Urinary bladder (tissue), 4 donors: Measurements from ENCODE around the gene CDKN1C. TPM values are rescaled to one million over a fixed set of nuclear protein-coding genes. Genes with fewer than 3 reads are reported as not detected.

Experiments
- DNase-seq: peaks from one replicate; pipeline ENCODE4 v3.0.0-alpha.2; 2015; ENCODE audit errors: extremely low spot score
- H3K27ac ChIP-seq: one replicate; pipeline ENCODE4 v1.5.1; 2013; ENCODE audit warnings: low read depth, mild to moderate bottlenecking, moderate library complexity
- H3K36me3 ChIP-seq: one replicate; pipeline ENCODE4 v1.6.1; 2013; ENCODE audit warnings: mild to moderate bottlenecking, moderate library complexity; ENCODE audit not compliant: insufficient read depth
- H3K4me1 ChIP-seq: one replicate; pipeline ENCODE4 v1.6.1; 2013; ENCODE audit warnings: mild to moderate bottlenecking, moderate library complexity; ENCODE audit not compliant: insufficient read depth
- H3K4me3 ChIP-seq: one replicate; pipeline ENCODE4 v1.5.1; 2013; ENCODE audit warnings: low read depth, low read length
- WGBS: extraction: QIAGEN DNeasy Blood & Tissue Kit; methylation state at CpG from one replicate; pipeline ENCODE4 v1.1.7; 2013; 5-methylcytosine and 5-hydroxymethylcytosine counted together
- polyA plus RNA-seq: library from polyadenylated mRNA; stranded (reverse); fragments of 200-250 nt; gene quantifications from one replicate; pipeline ENCODE4 v1.2.3, GENCODE V29; 2013
- total RNA-seq: library from RNA; depleted of rRNA; stranded (reverse); fragments of >200 nt; gene quantifications from one replicate; pipeline ENCODE4 v1.2.3, GENCODE V29; 2014
- donor health status: healthy with polysubstance abuse.
- donor health status: healthy.

CDKN1C gene
- total and polyA plus RNA-seq, 2 donors, result 78.6 to 118 TPM

DNA sequence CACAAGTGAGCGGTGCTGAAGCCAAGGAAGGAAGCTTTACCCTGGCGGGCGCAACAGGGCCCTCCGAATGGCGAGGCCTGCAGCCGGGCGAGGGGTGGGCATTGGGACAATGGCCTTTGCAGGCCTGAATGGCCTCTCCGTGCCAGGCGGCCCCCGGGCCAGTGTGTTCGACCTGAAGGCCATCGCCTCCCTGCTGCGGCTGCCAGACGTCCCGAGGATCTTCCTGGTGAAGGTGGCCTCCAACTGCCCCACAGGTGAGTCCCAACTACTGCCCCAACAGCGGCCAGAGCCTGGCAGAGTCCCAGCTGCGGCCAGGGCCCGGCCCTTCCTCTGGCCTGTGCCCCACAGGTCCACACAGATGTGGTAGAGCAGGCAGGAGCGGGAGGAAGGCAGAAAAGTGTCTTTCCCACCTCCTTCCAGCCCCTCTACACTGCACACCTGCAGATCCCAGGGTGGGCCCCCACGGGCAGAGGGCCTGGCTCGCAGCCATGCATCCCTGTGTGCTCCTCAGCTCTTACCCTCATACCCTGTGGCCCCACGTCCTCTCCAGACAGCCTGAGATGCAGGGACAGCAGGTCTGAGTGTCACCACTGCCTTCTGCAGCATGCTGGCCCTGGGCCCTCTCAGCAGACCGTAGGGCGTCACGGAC, 32.4 kb upstream of the CDKN1C start:
- Histone ChIP-seq H3K27ac (no peak overlapping the region), H3K4me3 (no peak overlapping the region), H3K4me1 (no peaks in the 10 kb centered on the region), H3K36me3 (no peaks in the 10 kb centered on the region)
- DNase-seq, result no peak
- WGBS, result 88% methylated on average over 25 of the region's 25 CpGs

GRCh38 chr11:2916892-2917645, 31.5 kb upstream of the CDKN1C start:
- Histone ChIP-seq H3K36me3 (no peaks in the 10 kb centered on the region), H3K4me3 (no peak overlapping the region), H3K27ac (no peak overlapping the region), H3K4me1 (no peaks in the 10 kb centered on the region)
- no peak for DNase-seq
- 88% methylated on average over 16 of the region's 16 CpGs for WGBS

- Histone ChIP-seq H3K27ac (no peak overlapping the region), H3K4me3 (no peak overlapping the region), H3K4me1 (no peaks in the 10 kb centered on the region), H3K36me3 (no peaks in the 10 kb centered on the region)
- WGBS, result 89% methylated on average over 20 of the region's 20 CpGs
- no peak for DNase-seq
Observed at GRCh38 chr11:2916114-2916891, 30.7 kb upstream of the CDKN1C start.

DNA sequence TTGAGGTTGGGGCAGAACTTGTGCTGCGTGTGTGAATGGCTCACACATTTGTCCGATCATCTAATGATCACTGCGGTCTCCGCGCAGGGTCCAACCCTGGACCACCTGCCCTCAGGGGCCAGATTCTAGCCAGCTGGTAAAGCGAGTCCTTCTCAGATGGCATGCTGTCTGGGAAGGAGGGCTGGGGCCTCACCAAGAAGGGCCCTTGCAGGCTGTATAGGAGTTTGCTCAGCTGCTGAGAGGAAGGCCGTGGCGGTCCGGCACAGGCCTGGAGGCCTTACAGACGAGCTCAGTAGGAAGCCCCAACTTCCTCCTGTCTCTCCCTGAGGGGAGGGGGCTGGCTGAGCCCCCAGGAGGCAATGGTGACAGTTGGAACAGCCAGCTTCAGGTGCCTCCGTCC, 29.9 kb upstream of the CDKN1C start:
- H3K4me1 ChIP-seq, result no peaks in the 10 kb centered on the region
- H3K4me3 ChIP-seq, result no peak overlapping the region
- 91% methylated on average over 11 of the region's 11 CpGs for WGBS
- no peak for DNase-seq
- no peak overlapping the region for H3K27ac ChIP-seq
- H3K36me3 ChIP-seq, result no peaks in the 10 kb centered on the region

GRCh38 chr11:2914455-2915195, 29.1 kb upstream of the CDKN1C start:
- Histone ChIP-seq H3K27ac (no peak overlapping the region), H3K4me1 (no peaks in the 10 kb centered on the region), H3K36me3 (no peaks in the 10 kb centered on the region), H3K4me3 (no peak overlapping the region)
- no peak for DNase-seq
- 83% methylated on average over 18 of the region's 18 CpGs for WGBS

- H3K4me3 ChIP-seq, result no peak overlapping the region
- no peak for DNase-seq
- no peaks in the 10 kb centered on the region for H3K4me1 ChIP-seq
- no peaks in the 10 kb centered on the region for H3K36me3 ChIP-seq
- WGBS, result 81% methylated on average over 9 of the region's 9 CpGs
- H3K27ac ChIP-seq, result no peak overlapping the region
Observed at GRCh38 chr11:2913776-2914175, 28.2 kb upstream of the CDKN1C start.

GRCh38 chr11:2913019-2913431, 27.4 kb upstream of the CDKN1C start:
- H3K27ac ChIP-seq, result peak overlapping the region; percentile 30
- H3K4me3 ChIP-seq, result no peak overlapping the region
- WGBS, result 88% methylated on average over 13 of the region's 13 CpGs
- H3K4me1 ChIP-seq, result no peaks in the 10 kb centered on the region
- no peak for DNase-seq
- no peaks in the 10 kb centered on the region for H3K36me3 ChIP-seq

DNA sequence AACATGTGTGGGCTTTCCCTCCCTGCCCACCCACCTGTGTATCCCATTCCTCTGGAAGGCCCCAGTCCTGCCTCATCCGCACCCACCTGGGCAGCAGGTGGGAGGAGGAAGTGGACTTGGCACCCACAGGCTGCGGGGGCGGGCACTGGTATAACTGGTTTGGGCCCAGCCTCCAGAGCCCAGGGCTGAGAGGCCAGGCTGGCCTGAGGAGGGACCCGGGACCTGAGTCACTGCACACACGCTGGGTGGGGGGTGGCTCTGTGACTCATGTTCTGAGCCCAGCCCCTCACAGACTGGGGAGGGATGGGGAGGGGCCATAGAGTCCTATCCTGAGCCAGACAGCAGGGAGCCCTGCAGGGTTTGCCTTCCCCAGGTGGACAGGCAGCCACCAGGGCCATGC, 26.9 kb upstream of the CDKN1C start:
- DNase-seq, result peak; percentile 74
- H3K27ac ChIP-seq, result peak overlapping the region; percentile 85
- no peak overlapping the region for H3K4me3 ChIP-seq
- WGBS, result 76% methylated on average over 5 of the region's 5 CpGs
- H3K4me1 ChIP-seq, result no peaks in the 10 kb centered on the region
- H3K36me3 ChIP-seq, result no peaks in the 10 kb centered on the region

GRCh38 chr11:2911785-2912391, 26.3 kb upstream of the CDKN1C start:
- WGBS, result 77% methylated on average over 12 of the region's 12 CpGs
- Histone ChIP-seq H3K4me1 (no peaks in the 10 kb centered on the region), H3K36me3 (no peaks in the 10 kb centered on the region), H3K27ac (peak overlapping the region; percentile 85), H3K4me3 (no peak overlapping the region)
- DNase-seq, result no peak

DNA sequence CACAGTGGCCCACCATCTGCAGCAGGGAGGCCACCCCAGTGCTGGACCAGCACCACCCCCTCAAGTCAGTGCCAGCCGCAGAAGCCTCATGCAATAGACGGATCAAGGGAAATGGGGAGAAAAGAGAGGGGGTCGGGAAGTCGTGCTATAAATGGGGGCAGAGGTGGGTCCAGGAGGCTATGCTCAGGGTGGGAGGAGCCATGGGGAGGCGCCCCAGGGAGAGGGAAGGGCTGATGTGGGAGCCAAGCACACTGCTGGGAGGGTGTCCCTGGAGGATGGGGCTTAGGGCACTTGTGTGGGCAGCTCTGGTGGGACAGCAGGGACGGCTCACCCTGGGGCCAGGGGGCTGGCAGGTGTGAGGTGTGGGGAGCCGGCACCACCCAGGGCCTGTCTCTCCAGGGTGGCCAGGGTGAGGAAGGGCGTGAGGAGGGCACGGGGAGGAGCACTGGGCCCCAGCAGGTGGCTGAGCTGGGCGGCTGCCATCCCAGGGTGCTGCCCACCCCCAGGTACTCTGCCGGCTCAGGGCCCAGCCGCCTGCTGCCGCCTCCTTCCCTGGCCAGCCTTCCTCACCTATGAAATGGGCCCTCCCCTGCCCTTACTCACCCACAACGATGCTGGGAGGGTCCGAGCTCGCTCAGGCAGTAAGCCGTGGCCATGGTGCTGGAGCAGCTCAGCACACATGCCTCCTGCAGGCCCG, 25.7 kb upstream of the CDKN1C start:
- DNase-seq, result no peak
- no peaks in the 10 kb centered on the region for H3K4me1 ChIP-seq
- no peaks in the 10 kb centered on the region for H3K36me3 ChIP-seq
- no peak overlapping the region for H3K4me3 ChIP-seq
- WGBS, result 83% methylated on average over 18 of the region's 18 CpGs
- H3K27ac ChIP-seq, result peak overlapping the region; percentile 30

DNA sequence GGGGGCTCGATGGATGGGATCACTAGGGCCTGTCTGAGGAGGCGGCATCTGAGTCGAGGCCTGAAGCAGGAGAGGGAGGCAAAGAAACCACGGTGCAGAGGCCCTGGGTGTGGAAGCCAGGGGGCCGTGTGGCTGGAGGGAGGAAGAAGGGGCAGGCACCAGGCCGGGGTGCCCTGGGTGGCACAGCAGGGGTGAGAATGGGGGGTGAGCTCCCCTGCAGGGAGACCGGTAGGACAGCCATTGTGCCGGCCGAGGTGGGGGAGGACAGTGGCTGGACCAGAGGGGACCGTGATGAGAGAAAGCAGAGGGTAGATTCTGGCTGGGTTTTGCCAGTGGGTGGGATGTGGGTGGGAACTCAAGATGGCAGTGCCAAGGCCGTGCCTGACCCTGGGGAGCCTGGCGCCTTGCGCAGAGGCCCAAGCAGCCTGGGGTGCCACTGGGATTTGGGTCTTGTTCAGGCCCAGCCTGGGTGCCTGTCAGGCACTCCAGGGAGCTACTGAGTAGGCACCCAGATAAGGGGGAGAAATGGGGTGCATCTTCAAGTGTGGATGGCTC, 24.9 kb upstream of the CDKN1C start:
- no peak overlapping the region for H3K27ac ChIP-seq
- DNase-seq, result no peak
- H3K36me3 ChIP-seq, result no peaks in the 10 kb centered on the region
- no peaks in the 10 kb centered on the region for H3K4me1 ChIP-seq
- 92% methylated on average over 13 of the region's 13 CpGs for WGBS
- H3K4me3 ChIP-seq, result no peak overlapping the region

DNA sequence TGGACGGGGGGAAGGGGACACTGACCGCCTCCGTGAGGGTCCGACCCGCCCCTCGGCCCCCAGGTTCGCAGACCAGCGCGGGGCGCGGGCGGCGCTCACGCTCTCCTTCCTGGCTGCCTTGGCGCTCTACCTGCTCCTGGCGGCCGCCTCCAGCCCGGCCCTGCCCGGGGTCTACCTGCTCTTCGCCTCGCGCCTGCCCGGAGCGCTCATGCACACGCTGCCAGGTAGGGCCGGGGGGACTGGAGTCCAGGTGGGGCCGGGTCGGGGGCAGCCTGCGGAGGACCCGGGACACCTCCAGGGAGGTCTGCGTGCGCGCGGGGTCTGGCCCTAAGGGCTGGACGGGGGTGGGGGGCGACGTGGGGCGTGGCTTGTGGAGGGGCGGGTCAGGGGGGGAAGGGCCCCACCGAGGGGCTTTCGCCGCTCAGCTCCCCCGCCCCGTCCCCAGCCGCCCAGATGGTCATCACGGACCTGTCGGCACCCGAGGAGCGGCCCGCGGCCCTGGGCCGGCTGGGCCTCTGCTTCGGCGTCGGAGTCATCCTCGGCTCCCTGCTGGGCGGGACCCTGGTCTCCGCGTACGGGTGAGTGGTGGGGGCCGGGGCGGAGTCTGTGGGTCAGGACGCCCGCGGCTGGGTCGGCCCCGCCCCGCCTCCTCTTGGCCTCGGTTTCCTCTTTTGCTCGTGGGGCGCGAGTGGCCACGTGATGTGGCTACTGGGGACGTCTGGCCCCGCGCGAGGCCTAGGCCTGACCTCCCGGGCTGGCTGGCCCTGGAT, 23.7 kb upstream of the CDKN1C start:
- DNase-seq, result no peak
- H3K36me3 ChIP-seq, result no peaks in the 10 kb centered on the region
- no peak overlapping the region for H3K27ac ChIP-seq
- H3K4me3 ChIP-seq, result no peak overlapping the region
- 22% methylated on average over 78 of the region's 78 CpGs for WGBS
- no peaks in the 10 kb centered on the region for H3K4me1 ChIP-seq
